NCI-H2227 treated with DMSO at 0.1 percent for 48 hours (cell line): ENCODE results near the gene SNX32.

Source experiments
- DNase-seq: peaks from one replicate; lab custom pipeline; 2025; lab: John Stamatoyannopoulos, UW

Gene SNX32

DNA sequence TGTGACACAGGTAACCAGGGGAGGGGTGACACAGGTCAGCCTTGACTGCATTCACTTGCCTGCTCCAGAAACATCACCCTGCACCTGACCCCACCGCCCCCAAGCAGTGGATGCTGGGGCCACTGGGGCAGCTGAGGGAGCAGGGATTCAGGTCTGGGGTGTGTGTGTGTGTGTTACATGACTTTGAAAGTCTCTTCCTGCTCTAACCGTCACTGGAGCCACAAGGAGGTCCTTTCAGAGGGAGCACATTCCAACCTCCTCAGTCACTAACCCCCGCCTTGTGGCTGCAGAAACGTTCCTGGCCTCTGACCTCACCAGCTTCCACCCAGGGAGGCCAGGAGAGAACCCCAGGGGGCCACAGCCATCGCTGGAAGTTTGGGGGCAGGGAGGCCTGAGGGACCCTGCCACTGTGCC lies 69.3 kb downstream of the SNX32 start:
- DNase-seq: no peak
